SK-N-MC (cell line): ENCODE measurements around the gene MIS18A.

Experiments used
- EZH2 ChIP-seq: fragments of 200-600 bp; sonication (generic); IDR thresholded peaks from one replicate; pipeline ENCODE4 v1.6.1; 2017; ENCODE audit warnings: antibody characterized with exemption
- FOXP2 ChIP-seq: optimal IDR thresholded peaks from 2 replicates; pipeline ENCODE3; 2011; ENCODE audit warnings: mild to moderate bottlenecking, moderate library complexity; ENCODE audit not compliant: insufficient read depth; ENCODE audit errors: extremely low read length, control extremely low read depth
- POLR2AphosphoS5 ChIP-seq: IDR thresholded peaks from 2 replicates; pipeline ENCODE4 v1.6.1; 2012; ENCODE audit warnings: mild to moderate bottlenecking, low read depth, low read length, borderline replicate concordance

- no peak for TF ChIP-seq EZH2
- TF ChIP-seq POLR2AphosphoS5, result no peak
- TF ChIP-seq FOXP2, result no peak
Measured at GRCh38 chr21:32256873-32257620, 21.8 kb downstream of the MIS18A start.
